Measurements from ENCODE around the gene TMEM40. TPM values are rescaled to one million over a fixed set of nuclear protein-coding genes. Genes with fewer than 3 reads are reported as not detected.
A peak's percentile ranks its signal among the peaks of the same experiment; 100 is the strongest.

TMEM40 gene
- total and polyA plus RNA-seq, 9 of the 15 experiments (the other 6 are each of a cell fraction or from before 2014, with no cell fraction given): 0.11 to 0.31 (median 0.14) TPM; not detected in 6

DNA sequence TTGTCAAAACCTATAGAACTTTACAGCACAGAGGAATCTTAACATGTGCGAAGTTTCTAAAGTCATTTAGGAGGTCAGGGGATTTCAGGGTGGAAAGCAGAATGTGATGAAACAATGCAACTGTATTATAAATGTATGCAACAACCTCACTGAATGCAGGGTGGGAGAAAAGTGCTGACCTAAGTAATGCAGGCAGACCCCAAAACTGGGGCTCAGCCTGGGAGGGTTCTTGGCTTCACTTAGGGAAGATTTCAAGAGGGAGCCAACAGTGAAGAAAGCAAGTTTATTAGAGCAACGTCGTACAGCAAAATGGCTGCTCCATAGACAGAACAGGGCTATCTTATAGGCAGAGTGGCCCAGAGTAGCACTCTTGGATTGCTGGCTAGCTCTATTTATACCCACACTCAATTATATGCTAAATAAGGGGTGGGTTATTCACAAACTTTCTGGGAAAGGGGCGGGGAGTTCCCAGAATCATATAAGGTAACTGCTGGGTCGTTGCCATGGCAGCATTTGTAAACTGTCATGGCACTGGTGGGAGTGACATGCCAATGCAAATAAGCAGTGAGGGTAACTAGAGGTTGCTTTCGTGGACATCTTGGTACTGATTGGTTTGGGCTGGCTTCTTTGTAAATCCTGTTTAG is 23.2 kb upstream of the TMEM40 start (continued):
- TF ChIP-seq, protein P1, sequence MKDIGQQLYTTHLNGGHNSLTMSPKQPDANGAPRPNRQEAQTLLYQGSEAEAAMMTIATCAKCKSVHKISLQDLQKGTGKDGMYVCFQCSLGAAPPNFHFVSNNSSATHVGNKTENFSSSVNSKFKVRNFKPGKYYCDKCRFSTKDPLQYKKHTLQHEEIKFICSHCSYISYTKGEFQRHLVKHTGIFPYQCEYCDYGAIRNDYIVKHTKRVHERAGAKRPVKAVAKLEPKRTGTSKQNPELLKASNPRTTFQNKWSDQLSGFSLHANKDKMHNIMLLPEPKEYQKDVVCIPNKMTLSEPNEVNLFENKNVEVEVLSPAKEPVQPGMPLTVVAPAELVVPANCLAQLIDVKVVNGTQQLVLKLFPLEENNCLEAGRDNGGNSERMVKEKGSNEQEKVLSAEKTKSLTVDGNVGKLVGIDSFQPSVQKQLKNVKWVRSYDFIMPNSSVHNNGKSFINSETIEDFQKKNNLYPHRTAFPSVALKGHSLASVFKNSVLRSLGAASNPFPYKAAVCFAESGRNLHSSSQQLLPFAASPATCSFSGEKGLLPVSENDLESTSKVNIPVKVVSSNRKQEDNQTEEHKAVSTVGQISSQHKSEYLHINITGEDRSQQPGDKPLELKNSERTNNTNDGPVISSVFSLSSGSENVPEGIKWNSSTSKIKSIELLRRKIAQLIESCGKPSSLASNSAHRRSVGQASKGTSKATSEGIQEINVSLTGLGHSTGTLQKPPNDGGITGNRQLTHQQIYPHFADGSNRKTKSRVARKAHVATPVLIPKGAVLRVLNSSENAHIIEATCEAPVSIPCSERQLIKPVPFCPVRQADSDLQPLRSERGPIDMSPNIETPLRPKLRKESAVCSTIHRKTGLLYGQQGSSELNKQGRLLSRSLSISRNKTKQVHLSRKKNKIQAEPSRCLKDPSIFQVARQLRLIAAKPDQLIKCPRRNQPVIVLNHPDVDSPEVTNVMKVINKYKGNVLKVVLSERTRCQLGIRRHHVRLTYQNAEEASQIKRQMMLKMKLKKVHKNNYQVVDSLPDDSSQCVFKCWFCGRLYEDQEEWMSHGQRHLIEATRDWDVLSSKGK (CRISPR knock-in tag; IDR thresholded peaks at IDR 0.05): no peak
- no peak for TF ChIP-seq BRD4 (IDR thresholded peaks at IDR 0.05)
- TF ChIP-seq, protein P2, sequence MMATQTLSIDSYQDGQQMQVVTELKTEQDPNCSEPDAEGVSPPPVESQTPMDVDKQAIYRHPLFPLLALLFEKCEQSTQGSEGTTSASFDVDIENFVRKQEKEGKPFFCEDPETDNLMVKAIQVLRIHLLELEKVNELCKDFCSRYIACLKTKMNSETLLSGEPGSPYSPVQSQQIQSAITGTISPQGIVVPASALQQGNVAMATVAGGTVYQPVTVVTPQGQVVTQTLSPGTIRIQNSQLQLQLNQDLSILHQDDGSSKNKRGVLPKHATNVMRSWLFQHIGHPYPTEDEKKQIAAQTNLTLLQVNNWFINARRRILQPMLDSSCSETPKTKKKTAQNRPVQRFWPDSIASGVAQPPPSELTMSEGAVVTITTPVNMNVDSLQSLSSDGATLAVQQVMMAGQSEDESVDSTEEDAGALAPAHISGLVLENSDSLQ (IDR thresholded peaks at IDR 0.05): peak; percentile 88
- peak; percentile 89 for TF ChIP-seq TBP (optimal IDR thresholded peaks at IDR 0.05; ENCODE audit: low read depth, low read length)
- TF ChIP-seq MXI1 (IDR thresholded peaks at IDR 0.05; ENCODE audit: low read depth, low read length): peak; percentile 82
- TF ChIP-seq ZNF699 (CRISPR knock-in tag; IDR thresholded peaks at IDR 0.05; ENCODE audit: insufficient replicate concordance): no peak
- TF ChIP-seq FOXA1 (IDR thresholded peaks at IDR 0.05; ENCODE audit: borderline replicate concordance): no peak
- TF ChIP-seq, protein P3, sequence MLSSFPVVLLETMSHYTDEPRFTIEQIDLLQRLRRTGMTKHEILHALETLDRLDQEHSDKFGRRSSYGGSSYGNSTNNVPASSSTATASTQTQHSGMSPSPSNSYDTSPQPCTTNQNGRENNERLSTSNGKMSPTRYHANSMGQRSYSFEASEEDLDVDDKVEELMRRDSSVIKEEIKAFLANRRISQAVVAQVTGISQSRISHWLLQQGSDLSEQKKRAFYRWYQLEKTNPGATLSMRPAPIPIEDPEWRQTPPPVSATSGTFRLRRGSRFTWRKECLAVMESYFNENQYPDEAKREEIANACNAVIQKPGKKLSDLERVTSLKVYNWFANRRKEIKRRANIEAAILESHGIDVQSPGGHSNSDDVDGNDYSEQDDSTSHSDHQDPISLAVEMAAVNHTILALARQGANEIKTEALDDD (IDR thresholded peaks at IDR 0.05): 0 out of 2 replicates have a peak, but pooled peaks have one; percentile 9
- TF ChIP-seq MECOM (CRISPR knock-in tag; IDR thresholded peaks at IDR 0.05): no peak
- TF ChIP-seq ELF2 (CRISPR knock-in tag; IDR thresholded peaks at IDR 0.05): no peak
- TF ChIP-seq LEF1 (IDR thresholded peaks at IDR 0.05): no peak
- no peak for TF ChIP-seq KDM1A (IDR thresholded peaks at IDR 0.05)
- TF ChIP-seq C11orf30 (IDR thresholded peaks at IDR 0.05; ENCODE audit: low read depth): peak; percentile 44; the same call in 1 of the 2 replicates
- peak; percentile 48; the same call in 1 of the 2 replicates for TF ChIP-seq POLR2A (conservative IDR thresholded peaks at IDR 0.05)
- TF ChIP-seq HDAC2 (IDR thresholded peaks at IDR 0.05): no peak
- TF ChIP-seq FOXJ3 (CRISPR knock-in tag; IDR thresholded peaks at IDR 0.05): peak; percentile 83
- TF ChIP-seq, protein P4, sequence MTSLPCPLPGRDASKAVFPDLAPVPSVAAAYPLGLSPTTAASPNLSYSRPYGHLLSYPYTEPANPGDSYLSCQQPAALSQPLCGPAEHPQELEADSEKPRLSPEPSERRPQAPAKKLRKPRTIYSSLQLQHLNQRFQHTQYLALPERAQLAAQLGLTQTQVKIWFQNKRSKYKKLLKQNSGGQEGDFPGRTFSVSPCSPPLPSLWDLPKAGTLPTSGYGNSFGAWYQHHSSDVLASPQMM (CRISPR knock-in tag; IDR thresholded peaks at IDR 0.05): no peak
- TF ChIP-seq SMARCE1 (IDR thresholded peaks at IDR 0.05): no peak
- TF ChIP-seq EGR1 (conservative IDR thresholded peaks at IDR 0.05): peak; percentile 36; the same call in 1 of the 2 replicates
- no peak for TF ChIP-seq ETV6 (IDR thresholded peaks at IDR 0.05; ENCODE audit: borderline replicate concordance in 1 of 2, low read depth in 2 of 2, low read length in 1 of 2)
- no peak for TF ChIP-seq ETV6 (CRISPR knock-in tag; IDR thresholded peaks at IDR 0.05; ENCODE audit: borderline replicate concordance)
- no peak for TF ChIP-seq NUFIP1 (IDR thresholded peaks at IDR 0.05; ENCODE audit: partially characterized antibody)
- no peak for TF ChIP-seq PRMT5 (CRISPR knock-in tag; IDR thresholded peaks at IDR 0.05)
- TF ChIP-seq THRAP3 (IDR thresholded peaks at IDR 0.05; ENCODE audit: borderline replicate concordance): no peak
